PC-9 (cell line): ENCODE measurements around the gene NFAM1. TPM values are rescaled to one million over a fixed set of nuclear protein-coding genes. Genes with fewer than 3 reads are reported as not detected.

Experiments
- BruUV-seq: library from RNA; stranded (reverse); fragments of 400-500 nt; replicated peaks from 2 replicates; lab custom pipeline; 2021; lab: Mats Ljungman, UMichigan
- CTCF ChIA-PET: fragments of 300-600 bp; sonication (Branson Sonifier 250); formaldehyde crosslinking; loops from one replicate; lab custom pipeline; 2022; ENCODE audit warnings: antibody characterized with exemption; lab: Charles Lee
- POLR2A ChIA-PET: fragments of 300-600 bp; sonication (Branson Sonifier 250); formaldehyde crosslinking; loops from one replicate; lab custom pipeline; 2022; ENCODE audit warnings: antibody characterized with exemption; ENCODE audit not compliant: unreplicated experiment; lab: Charles Lee
- DNase-seq, 2 experiments: peaks; one replicate each; pipeline versions ENCODE4 v3.0.0 to v3.0.0-alpha.2; 2015 to 2022; ENCODE audit warnings: mixed read lengths in 1 of 2
- H2AFZ ChIP-seq: fragments of 200-600 bp; sonication (generic); 2 replicates; pipeline ENCODE4 v1.8.1; 2017; ENCODE audit warnings: antibody characterized with exemption
- H3F3A ChIP-seq: fragments of 200-600 bp; sonication (generic); 2 replicates; pipeline ENCODE4 v1.8.1; 2017; ENCODE audit warnings: antibody characterized with exemption, mild to moderate bottlenecking, low read depth; ENCODE audit not compliant: insufficient read depth
- H3K27ac ChIP-seq: fragments of 200-600 bp; sonication (generic); 2 replicates; pipeline ENCODE4 v1.6.1; 2016; ENCODE audit warnings: mixed run types
- H3K27me3 ChIP-seq: fragments of 200-600 bp; sonication (generic); 2 replicates; pipeline ENCODE4 v1.6.1; 2016; ENCODE audit warnings: low read depth, mixed run types; ENCODE audit not compliant: insufficient read depth
- H3K36me3 ChIP-seq: fragments of 200-600 bp; sonication (generic); 2 replicates; pipeline ENCODE4 v1.6.1; 2016; ENCODE audit warnings: low read depth, mixed run types
- H3K4me1 ChIP-seq: fragments of 200-600 bp; sonication (generic); replicated peaks from 2 replicates; pipeline ENCODE4 v1.6.1; 2016; ENCODE audit warnings: mixed run types; ENCODE audit not compliant: insufficient read depth
- H3K4me2 ChIP-seq: fragments of 200-600 bp; sonication (generic); 2 replicates; pipeline ENCODE4 v1.6.1; 2017; ENCODE audit warnings: mixed run types
- H3K4me3 ChIP-seq: fragments of 200-600 bp; sonication (generic); 2 replicates; pipeline ENCODE4 v1.6.1; 2016; ENCODE audit warnings: mixed run types
- H3K79me2 ChIP-seq: fragments of 200-600 bp; sonication (generic); 2 replicates; pipeline ENCODE4 v1.6.1; 2017; ENCODE audit warnings: low read depth, mixed run types
- H3K9me2 ChIP-seq: fragments of 200-600 bp; sonication (generic); 2 replicates; pipeline ENCODE4 v1.8.1; 2017; ENCODE audit warnings: mild to moderate bottlenecking; ENCODE audit not compliant: insufficient read depth
- H3K9me3 ChIP-seq: fragments of 200-600 bp; sonication (generic); 2 replicates; pipeline ENCODE4 v1.8.1; 2016; ENCODE audit warnings: low read depth; ENCODE audit not compliant: insufficient read depth
- H4K20me1 ChIP-seq: fragments of 200-600 bp; sonication (generic); 2 replicates; pipeline ENCODE4 v1.8.1; 2017; ENCODE audit not compliant: insufficient read depth
- CTCF ChIP-seq: fragments of 200-600 bp; sonication (generic); conservative IDR thresholded peaks from 2 replicates; pipeline ENCODE4 v1.6.1; 2017; ENCODE audit warnings: mixed run types, antibody characterized with exemption, mild to moderate bottlenecking, moderate library complexity
- EZH2 ChIP-seq: fragments of 200-600 bp; sonication (generic); IDR thresholded peaks from 2 replicates; pipeline ENCODE4 v1.8.0; 2017; ENCODE audit warnings: antibody characterized with exemption, low read depth
- intact Hi-C: fragments of 100-400 bp; cut with micrococcal nuclease; formaldehyde crosslinking; loops from one replicate; pipeline ENCODE4 v1.10.0; 2022; ENCODE audit not compliant: unreplicated experiment
- total RNA-seq: library from RNA; stranded (reverse); gene quantifications from 2 replicates; pipeline ENCODE4 v1.2.3, GENCODE V29; 2021

Gene NFAM1
- total RNA-seq, 1 experiment from 2014 or later, result not detected

GRCh38 chr22:42375982-42376381 is 56.2 kb downstream of the NFAM1 start:
- no peaks in the 10 kb centered on the region; the same call in 1 of the 2 replicates for H3F3A ChIP-seq
- no peaks in the 10 kb centered on the region for H3K9me2 ChIP-seq
- H4K20me1 ChIP-seq, result no peaks in the 10 kb centered on the region
- no peaks in the 10 kb centered on the region for H3K27me3 ChIP-seq
- H3K4me2 ChIP-seq, result no peak overlapping the region
- no peaks in the 10 kb centered on the region for H3K36me3 ChIP-seq
- TF ChIP-seq CTCF (no peak), EZH2 (no peak)
- no peak for DNase-seq
- intact Hi-C loops, result no loop called here
- H3K27ac ChIP-seq, result no peak overlapping the region
- ChIA-PET CTCF (interaction anchor here (0.6 kb wide), 1 partner anchor 714 kb away, joined by 3 read pairs; no protein-coding TSS in a partner anchor), POLR2A (interaction anchor here (0.8 kb wide), 1 partner anchor 227 kb away, joined by 15 read pairs; no protein-coding TSS in a partner anchor)
- no peaks in the 10 kb centered on the region for H3K9me3 ChIP-seq
- no peak overlapping the region for H3K4me3 ChIP-seq
- no peaks in the 10 kb centered on the region for H3K79me2 ChIP-seq
- BruUV-seq, result no TSS peak
- 0 out of 2 replicates have a peak, but pooled peaks cover 3% of the 10 kb centered on the region for H3K4me1 ChIP-seq
- H2AFZ ChIP-seq, result no peak overlapping the region

DNA sequence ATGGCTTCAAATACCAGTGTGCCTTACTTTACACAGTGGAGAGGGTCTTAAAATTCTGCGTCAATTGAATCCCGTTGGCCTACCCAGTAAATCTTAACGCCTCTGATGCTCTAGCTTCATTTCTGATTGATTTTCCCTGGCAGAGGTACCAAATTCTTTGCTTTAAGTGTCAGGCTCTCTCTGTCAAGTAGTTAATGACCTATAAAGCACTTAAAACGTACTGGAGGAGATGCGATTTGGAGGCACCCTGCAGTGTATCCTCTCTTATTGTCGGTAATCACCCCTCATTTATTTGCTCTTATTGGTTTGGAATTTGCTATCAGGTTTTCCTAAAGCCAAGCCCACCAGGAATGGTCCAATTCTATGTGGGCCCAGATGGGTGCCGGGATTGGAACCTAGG is 59.2 kb downstream of the NFAM1 start:
- Histone ChIP-seq H3K4me3 (no peak overlapping the region), H3K79me2 (no peaks in the 10 kb centered on the region), H3K27ac (no peak overlapping the region), H3F3A (peaks cover 3% of the 10 kb centered on the region; the same call in 1 of the 2 replicates), H3K9me2 (no peaks in the 10 kb centered on the region), H3K4me1 (peaks cover 17% of the 10 kb centered on the region), H3K4me2 (no peak overlapping the region), H3K9me3 (no peaks in the 10 kb centered on the region), H2AFZ (no peak overlapping the region), H3K27me3 (peaks cover 9% of the 10 kb centered on the region), H4K20me1 (no peaks in the 10 kb centered on the region), H3K36me3 (no peaks in the 10 kb centered on the region)
- intact Hi-C loops, result no loop called here
- POLR2A ChIA-PET, result no interaction called here
- CTCF ChIA-PET, result interaction anchor here (0.7 kb wide), 1 partner anchor 8 kb away, joined by 3 read pairs; no protein-coding TSS in a partner anchor
- no peak for TF ChIP-seq EZH2
- no peak for TF ChIP-seq CTCF
- no TSS peak for BruUV-seq
- no peak for DNase-seq

DNA sequence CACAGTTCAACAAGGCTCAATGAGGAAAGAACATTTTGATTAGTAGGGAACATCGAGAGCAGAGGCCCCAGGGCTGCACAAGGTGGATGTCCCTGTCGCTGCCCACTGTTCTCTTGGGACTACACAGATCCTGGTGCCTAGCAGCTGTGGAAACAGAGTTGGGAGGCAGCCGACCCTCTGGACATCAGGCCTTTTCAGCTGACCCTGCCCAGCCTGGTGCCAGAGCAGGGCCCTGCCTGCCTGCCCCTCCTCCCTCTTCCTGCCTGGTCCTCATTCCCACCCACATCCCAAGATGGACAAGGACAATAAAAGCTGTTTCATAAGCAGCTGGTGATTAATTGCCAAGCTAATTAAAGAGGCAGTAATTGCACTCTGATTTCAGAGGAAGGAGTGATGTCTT is 60.7 kb downstream of the NFAM1 start:
- no peak for DNase-seq
- Histone ChIP-seq H3K4me2 (no peak overlapping the region), H2AFZ (no peak overlapping the region), H3F3A (peaks cover 3% of the 10 kb centered on the region; the same call in 1 of the 2 replicates), H3K4me1 (peaks cover 17% of the 10 kb centered on the region), H3K79me2 (no peaks in the 10 kb centered on the region), H3K9me2 (no peaks in the 10 kb centered on the region), H3K27ac (no peak overlapping the region), H3K9me3 (no peaks in the 10 kb centered on the region), H3K27me3 (peaks cover 13% of the 10 kb centered on the region), H3K4me3 (no peak overlapping the region), H4K20me1 (no peaks in the 10 kb centered on the region), H3K36me3 (no peaks in the 10 kb centered on the region)
- ChIA-PET CTCF (no interaction called here), POLR2A (no interaction called here)
- intact Hi-C loops, result no loop called here
- no peak for TF ChIP-seq EZH2
- no peak for TF ChIP-seq CTCF
- BruUV-seq, result no TSS peak
